ENCODE data around the gene RPN2. TPM values are rescaled to one million over a fixed set of nuclear protein-coding genes. Genes with fewer than 3 reads are reported as not detected.

The RPN2 gene
- polyA plus RNA-seq, 1 donor (not counting 4 experiments of a cell fraction or from before 2014, with no cell fraction given), result 220 TPM

DNA sequence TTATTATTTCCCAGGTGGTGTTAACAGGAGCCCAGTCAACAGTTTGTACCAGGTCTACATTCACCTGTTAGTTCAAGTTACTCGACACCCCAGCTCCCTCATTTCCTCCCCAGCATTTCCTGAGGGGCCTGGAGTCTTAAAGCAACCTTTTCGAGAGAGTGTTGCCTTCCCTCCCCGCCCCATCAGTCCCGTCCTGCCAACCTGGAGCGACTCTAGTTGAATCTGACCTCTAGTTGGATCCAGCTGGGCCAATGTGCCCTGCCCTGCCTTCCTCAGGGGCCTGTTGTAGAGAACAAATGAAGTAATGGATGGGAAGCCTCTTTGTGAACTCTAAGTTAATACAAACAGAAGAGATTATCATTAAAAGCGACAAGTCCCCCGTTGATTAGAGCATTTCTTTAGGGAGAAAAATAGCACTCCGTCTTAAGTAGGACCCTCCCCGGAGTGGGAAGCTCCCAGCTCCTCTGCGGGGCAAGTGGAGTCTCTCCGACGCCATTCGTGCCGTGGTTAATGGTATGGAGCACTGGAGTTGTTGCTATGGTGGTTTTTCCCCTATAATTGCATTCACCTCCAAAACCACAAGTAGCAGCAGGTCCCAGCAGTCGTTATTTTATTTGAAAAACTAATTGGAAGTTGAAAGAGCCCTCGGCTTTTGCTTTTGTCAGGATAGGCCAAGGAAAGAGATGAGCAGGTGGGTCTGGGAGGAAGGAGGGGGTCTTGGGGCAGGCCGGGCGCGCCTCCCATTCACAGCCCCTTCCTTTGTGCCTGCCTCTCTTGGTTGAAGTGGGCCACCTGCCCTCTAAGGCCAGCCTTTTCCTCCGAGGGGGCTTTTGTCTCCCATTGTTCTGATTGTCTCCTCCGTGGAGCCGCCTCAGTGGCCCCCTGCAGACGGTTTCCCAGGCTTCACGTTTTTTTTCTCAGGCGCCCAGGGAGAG lies 66.4 kb downstream of the RPN2 start:
- H3K4me1 ChIP-seq (ENCODE audit: control insufficient read depth, extremely low read depth, insufficient read depth, low read length), result peaks cover 3% of the 10 kb centered on the region
- no peak overlapping the region for H3K27ac ChIP-seq (ENCODE audit: control insufficient read depth, insufficient read depth, low read length)
- no peak overlapping the region for H2AFZ ChIP-seq (ENCODE audit: control insufficient read depth, low read length)
- no peaks in the 10 kb centered on the region for H3K9me3 ChIP-seq (ENCODE audit: control insufficient read depth, low read depth, low read length)
- DNase-seq (ENCODE audit: low read depth, low spot score) (no peak), FAIRE-seq (no peak)
- TF ChIP-seq, protein P1, sequence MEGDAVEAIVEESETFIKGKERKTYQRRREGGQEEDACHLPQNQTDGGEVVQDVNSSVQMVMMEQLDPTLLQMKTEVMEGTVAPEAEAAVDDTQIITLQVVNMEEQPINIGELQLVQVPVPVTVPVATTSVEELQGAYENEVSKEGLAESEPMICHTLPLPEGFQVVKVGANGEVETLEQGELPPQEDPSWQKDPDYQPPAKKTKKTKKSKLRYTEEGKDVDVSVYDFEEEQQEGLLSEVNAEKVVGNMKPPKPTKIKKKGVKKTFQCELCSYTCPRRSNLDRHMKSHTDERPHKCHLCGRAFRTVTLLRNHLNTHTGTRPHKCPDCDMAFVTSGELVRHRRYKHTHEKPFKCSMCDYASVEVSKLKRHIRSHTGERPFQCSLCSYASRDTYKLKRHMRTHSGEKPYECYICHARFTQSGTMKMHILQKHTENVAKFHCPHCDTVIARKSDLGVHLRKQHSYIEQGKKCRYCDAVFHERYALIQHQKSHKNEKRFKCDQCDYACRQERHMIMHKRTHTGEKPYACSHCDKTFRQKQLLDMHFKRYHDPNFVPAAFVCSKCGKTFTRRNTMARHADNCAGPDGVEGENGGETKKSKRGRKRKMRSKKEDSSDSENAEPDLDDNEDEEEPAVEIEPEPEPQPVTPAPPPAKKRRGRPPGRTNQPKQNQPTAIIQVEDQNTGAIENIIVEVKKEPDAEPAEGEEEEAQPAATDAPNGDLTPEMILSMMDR (optimal IDR thresholded peaks at IDR 0.05 in 1 of 3, IDR thresholded peaks at IDR 0.05 in 1 of 3, conservative IDR thresholded peaks at IDR 0.05 in 1 of 3; ENCODE audit: extremely low read depth in 1 of 3, insufficient read depth in 2 of 3, low read length in 3 of 3), result no peak
- no peak for TF ChIP-seq EZH2 (IDR thresholded peaks at IDR 0.05; ENCODE audit: low read length)
- peaks cover 9 to 14% of the 10 kb centered on the region in 2 experiments for H3K36me3 ChIP-seq (ENCODE audit: control insufficient read depth in 2 of 2, extremely low read depth in 1 of 2, insufficient read depth in 2 of 2, low read length in 2 of 2)
- H3K79me2 ChIP-seq (ENCODE audit: control insufficient read depth, insufficient read depth, low read length), result no peaks in the 10 kb centered on the region
- no peaks in the 10 kb centered on the region for H4K20me1 ChIP-seq (ENCODE audit: control insufficient read depth, extremely low read depth, insufficient read depth, low read length)
- H3K27me3 ChIP-seq (ENCODE audit: control insufficient read depth, extremely low read depth, insufficient read depth, low read length), result no peaks in the 10 kb centered on the region
- H3K9me1 ChIP-seq (ENCODE audit: control insufficient read depth, extremely low read depth, insufficient read depth, low read length), result no peaks in the 10 kb centered on the region
- dilution Hi-C loops (cut with MboI; ENCODE audit: extremely low pct_ligation_motif_present, low sequenced_read_pairs), result no loop called here
- H3K9ac ChIP-seq (ENCODE audit: control insufficient read depth, extremely low read depth, insufficient read depth, low read length), result no peak overlapping the region
- no peak overlapping the region for H3K4me2 ChIP-seq (ENCODE audit: control insufficient read depth, extremely low read depth, insufficient read depth, low read depth, low read length)
- H3K4me3 ChIP-seq (ENCODE audit: control insufficient read depth in 2 of 3, extremely low read depth in 1 of 3, insufficient read depth in 2 of 3, low read depth in 1 of 3, low read length in 3 of 3), result no peak overlapping the region

DNA sequence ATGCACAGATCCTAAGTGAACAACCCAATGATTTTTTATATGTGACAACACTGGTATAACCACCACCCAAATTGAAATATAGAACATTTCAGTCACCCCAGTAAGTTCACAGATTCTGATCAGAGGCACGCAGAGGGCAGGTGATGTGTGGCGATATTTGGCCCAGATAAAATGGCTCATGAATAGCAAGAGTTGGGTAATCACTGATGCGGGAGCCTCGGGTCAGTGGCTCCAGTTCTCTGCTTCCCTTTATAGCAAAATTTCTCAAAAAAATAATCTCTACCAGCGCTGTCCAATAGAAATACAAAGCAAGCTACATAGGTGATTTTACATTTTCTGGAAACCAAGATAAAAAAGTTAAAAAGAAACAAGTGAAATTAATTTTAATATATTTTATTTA lies 67.6 kb downstream of the RPN2 start:
- Histone ChIP-seq H3K27me3 (ENCODE audit: control insufficient read depth, extremely low read depth, insufficient read depth, low read length) (no peaks in the 10 kb centered on the region), H3K27ac (ENCODE audit: control insufficient read depth, insufficient read depth, low read length) (no peak overlapping the region), H3K4me2 (ENCODE audit: control insufficient read depth, extremely low read depth, insufficient read depth, low read depth, low read length) (no peak overlapping the region), H3K36me3 (ENCODE audit: control insufficient read depth in 2 of 2, extremely low read depth in 1 of 2, insufficient read depth in 2 of 2, low read length in 2 of 2) (peaks cover 5 to 7% of the 10 kb centered on the region in 2 experiments), H3K9me3 (ENCODE audit: control insufficient read depth, low read depth, low read length) (no peaks in the 10 kb centered on the region), H3K9ac (ENCODE audit: control insufficient read depth, extremely low read depth, insufficient read depth, low read length) (no peak overlapping the region), H3K4me3 (ENCODE audit: control insufficient read depth in 2 of 3, extremely low read depth in 1 of 3, insufficient read depth in 2 of 3, low read depth in 1 of 3, low read length in 3 of 3) (no peak overlapping the region), H3K9me1 (ENCODE audit: control insufficient read depth, extremely low read depth, insufficient read depth, low read length) (no peaks in the 10 kb centered on the region), H2AFZ (ENCODE audit: control insufficient read depth, low read length) (no peak overlapping the region), H4K20me1 (ENCODE audit: control insufficient read depth, extremely low read depth, insufficient read depth, low read length) (no peaks in the 10 kb centered on the region), H3K79me2 (ENCODE audit: control insufficient read depth, insufficient read depth, low read length) (no peaks in the 10 kb centered on the region), H3K4me1 (ENCODE audit: control insufficient read depth, extremely low read depth, insufficient read depth, low read length) (no peaks in the 10 kb centered on the region)
- dilution Hi-C loops (cut with MboI; ENCODE audit: extremely low pct_ligation_motif_present, low sequenced_read_pairs), result no loop called here
- no peak for FAIRE-seq
- TF ChIP-seq, protein P1 (optimal IDR thresholded peaks at IDR 0.05 in 1 of 3, IDR thresholded peaks at IDR 0.05 in 1 of 3, conservative IDR thresholded peaks at IDR 0.05 in 1 of 3; ENCODE audit: extremely low read depth in 1 of 3, insufficient read depth in 2 of 3, low read length in 3 of 3), result no peak
- TF ChIP-seq EZH2 (IDR thresholded peaks at IDR 0.05; ENCODE audit: low read length), result no peak
- no peak for DNase-seq (ENCODE audit: low read depth, low spot score)

All from keratinocyte (primary cell).